RWPE2 (cell line): ENCODE data around the gene OR51B6.
"Not testable (repeated sequence)": the region's sequence is repeated elsewhere in the genome, so short reads cannot be mapped to it uniquely, and the experiment has no call there.

Experiments
- ATAC-seq: fragments of 200-7000 bp; cut with Tn5 transposase; 3 replicates; pipeline ENCODE4 v1.9.1; 2021; ENCODE audit warnings: low read depth
- DNase-seq: peaks from one replicate; pipeline ENCODE4 v3.0.0-alpha.2; 2020; ENCODE audit warnings: low spot score
- H3K27ac ChIP-seq: fragments of 450-650 bp; 2 replicates; pipeline ENCODE4 v1.5.1; 2017; ENCODE audit warnings: mild to moderate bottlenecking; ENCODE audit not compliant: poor library complexity, severe bottlenecking
- H3K27me3 ChIP-seq: fragments of 250-450 bp; sonication (Bioruptor Pico); 2 replicates; pipeline ENCODE4 v1.5.1; 2021; ENCODE audit warnings: mild to moderate bottlenecking, moderate library complexity; ENCODE audit not compliant: insufficient read depth, poor library complexity, severe bottlenecking
- H3K36me3 ChIP-seq: fragments of 250-450 bp; sonication (Bioruptor Pico); 2 replicates; pipeline ENCODE4 v1.5.1; 2020; ENCODE audit warnings: low read depth, mild to moderate bottlenecking, moderate library complexity
- H3K4me1 ChIP-seq: fragments of 250-450 bp; sonication (Bioruptor Pico); 2 replicates; pipeline ENCODE4 v1.5.1; 2021; ENCODE audit warnings: mild to moderate bottlenecking, moderate library complexity; ENCODE audit not compliant: insufficient read depth, poor library complexity, severe bottlenecking
- H3K4me3 ChIP-seq: fragments of 250-450 bp; sonication (Bioruptor Pico); 2 replicates; pipeline ENCODE4 v1.5.1; 2021; ENCODE audit warnings: mild to moderate bottlenecking, moderate library complexity; ENCODE audit not compliant: severe bottlenecking
- H3K9me3 ChIP-seq: fragments of 250-450 bp; sonication (Bioruptor Pico); 2 replicates; pipeline ENCODE4 v1.5.1; 2021; ENCODE audit warnings: mild to moderate bottlenecking, moderate library complexity; ENCODE audit not compliant: severe bottlenecking
- CTCF ChIP-seq: fragments of 450-650 bp; IDR thresholded peaks from one replicate; pipeline ENCODE4 v1.5.1; 2017; ENCODE audit warnings: mild to moderate bottlenecking, moderate library complexity; ENCODE audit not compliant: poor library complexity, severe bottlenecking

Gene OR51B6

GRCh38 chr11:5307256-5308019 lies 43.9 kb upstream of the OR51B6 start:
- Histone ChIP-seq H3K27ac (no peak overlapping the region), H3K4me3 (no peak overlapping the region), H3K9me3 (no peaks in the 10 kb centered on the region), H3K27me3 (peaks cover 10% of the 10 kb centered on the region), H3K36me3 (no peaks in the 10 kb centered on the region), H3K4me1 (no peaks in the 10 kb centered on the region)
- DNase-seq (no peak), ATAC-seq (no peak)
- TF ChIP-seq CTCF = no peak

- no peak overlapping the region for H3K27ac ChIP-seq
- no peak overlapping the region for H3K4me3 ChIP-seq
- TF ChIP-seq CTCF = no peak
- no peaks in the 10 kb centered on the region for H3K9me3 ChIP-seq
- peaks cover 10% of the 10 kb centered on the region for H3K27me3 ChIP-seq
- no peak for ATAC-seq
- DNase-seq = no peak
- H3K4me1 ChIP-seq = no peaks in the 10 kb centered on the region
- no peaks in the 10 kb centered on the region for H3K36me3 ChIP-seq
Observed at GRCh38 chr11:5310423-5310822, 40.9 kb upstream of the OR51B6 start.

GRCh38 chr11:5313326-5314023 lies 37.8 kb upstream of the OR51B6 start:
- H3K9me3 ChIP-seq, ATAC-seq, H3K27me3 ChIP-seq, H3K4me3 ChIP-seq, DNase-seq, H3K36me3 ChIP-seq, H3K27ac ChIP-seq, H3K4me1 ChIP-seq: not testable (repeated sequence)

- no peak for DNase-seq
- Histone ChIP-seq H3K9me3 (no peaks in the 10 kb centered on the region), H3K4me3 (no peak overlapping the region), H3K4me1 (no peaks in the 10 kb centered on the region), H3K36me3 (no peaks in the 10 kb centered on the region), H3K27ac (no peak overlapping the region), H3K27me3 (peaks cover under 1% of the 10 kb centered on the region)
- TF ChIP-seq CTCF = no peak
- no peak for ATAC-seq
Observed at GRCh38 chr11:5317292-5317691, 34.0 kb upstream of the OR51B6 start.

- no peaks in the 10 kb centered on the region for H3K27me3 ChIP-seq
- H3K9me3 ChIP-seq = no peaks in the 10 kb centered on the region
- H3K36me3 ChIP-seq = no peaks in the 10 kb centered on the region
- no peak within 1 kb of the TSS for H3K27ac ChIP-seq
- TF ChIP-seq CTCF = no peak
- no peaks in the 10 kb centered on the region for H3K4me1 ChIP-seq
- DNase-seq (no peak), ATAC-seq (no peak)
- H3K4me3 ChIP-seq = no peak within 1 kb of the TSS
Observed at GRCh38 chr11:5324197-5324596, 27.1 kb upstream of the OR51B6 start, which contains the start of gene OR51B2. OR51B2 (minus strand) TSS chr11:5324297; CDS start chr11:5324297, 0 bp downstream.
